ENCODE results near the gene IER5.

DNA sequence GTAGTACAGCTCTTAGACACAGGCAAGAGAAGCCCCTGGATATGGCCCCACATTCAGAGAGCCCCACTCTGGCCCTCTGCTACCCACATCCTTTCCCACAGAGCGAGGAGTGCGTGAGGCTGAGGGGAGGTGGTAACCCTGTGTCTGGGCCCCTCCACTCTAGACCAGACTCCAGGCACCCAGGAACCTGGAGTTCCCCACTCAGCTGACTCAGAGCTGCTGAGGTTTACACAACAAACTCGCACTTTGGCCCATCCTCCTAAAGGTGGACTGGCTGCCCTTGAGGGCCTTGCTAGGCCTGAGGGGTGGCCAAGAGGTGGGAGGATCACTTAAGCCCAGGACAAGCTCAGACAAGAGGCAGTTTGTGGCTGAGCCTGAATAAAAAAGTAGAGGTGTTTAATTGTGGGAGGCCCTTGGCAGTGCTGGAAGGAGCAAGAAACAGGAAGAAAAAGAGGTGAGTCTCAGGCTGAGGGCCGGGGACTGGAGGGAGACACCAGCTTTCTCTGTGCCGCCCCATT, 44.0 kb upstream of the IER5 start:
- TF ChIP-seq GATA3 (IDR thresholded peaks at IDR 0.05; ENCODE audit: low read depth, low read length) (no peak), GATA2 (IDR thresholded peaks at IDR 0.05; ENCODE audit: low read depth, low read length) (no peak)
